DMS53 (cell line): ENCODE results near the gene NTMT1.
"Not testable (repeated sequence)": the region's sequence is repeated elsewhere in the genome, so short reads cannot be mapped to it uniquely, and the experiment has no call there.

Experiments
- DNase-seq: peaks from one replicate; lab custom pipeline; 2025; lab: John Stamatoyannopoulos, UW

Gene NTMT1

DNA sequence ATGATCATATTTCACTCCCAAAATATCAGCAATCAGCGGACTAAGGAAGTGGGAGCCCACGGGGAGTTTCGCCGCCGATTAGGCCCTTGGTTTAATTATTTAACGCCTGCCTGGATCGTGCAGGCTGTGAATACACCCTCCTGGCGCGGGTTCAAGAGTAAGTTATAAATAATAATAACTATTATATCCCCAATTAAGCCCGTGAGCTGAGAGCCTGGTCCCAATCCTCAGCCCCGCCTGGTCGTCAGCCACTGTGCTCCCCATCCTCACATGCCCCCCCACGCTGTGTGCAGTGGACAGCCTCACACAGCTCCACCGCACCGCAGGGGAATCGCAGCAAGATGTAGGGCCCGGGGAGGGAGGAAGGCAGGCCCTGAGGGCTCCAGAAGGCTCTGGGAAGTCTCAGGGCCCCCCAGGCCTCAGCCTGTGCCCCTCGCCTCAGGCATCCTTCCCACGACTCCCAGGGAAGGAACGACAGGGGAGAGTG, 28.6 kb downstream of the NTMT1 start:
- DNase-seq = no peak

DNA sequence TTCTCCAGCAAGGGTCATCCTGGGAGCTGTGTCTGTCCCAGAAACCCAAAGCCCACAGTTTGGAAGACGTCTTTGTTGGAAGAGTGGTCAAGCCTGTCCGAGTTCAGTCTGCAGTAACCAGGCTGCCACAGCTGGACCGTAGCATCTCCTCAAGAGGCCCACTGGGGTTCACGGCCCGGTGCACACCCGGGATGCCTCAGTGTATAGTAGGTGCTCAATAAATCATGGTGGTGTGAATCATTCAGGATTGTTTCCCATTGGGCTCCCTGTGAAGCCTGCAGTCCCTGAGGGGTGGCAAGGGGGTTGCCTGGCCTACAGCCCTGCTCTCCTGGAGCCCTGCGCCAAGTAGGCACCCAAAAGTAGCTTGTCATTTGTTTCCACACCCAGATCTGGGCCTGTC, 29.2 kb downstream of the NTMT1 start:
- no peak for DNase-seq

DNA sequence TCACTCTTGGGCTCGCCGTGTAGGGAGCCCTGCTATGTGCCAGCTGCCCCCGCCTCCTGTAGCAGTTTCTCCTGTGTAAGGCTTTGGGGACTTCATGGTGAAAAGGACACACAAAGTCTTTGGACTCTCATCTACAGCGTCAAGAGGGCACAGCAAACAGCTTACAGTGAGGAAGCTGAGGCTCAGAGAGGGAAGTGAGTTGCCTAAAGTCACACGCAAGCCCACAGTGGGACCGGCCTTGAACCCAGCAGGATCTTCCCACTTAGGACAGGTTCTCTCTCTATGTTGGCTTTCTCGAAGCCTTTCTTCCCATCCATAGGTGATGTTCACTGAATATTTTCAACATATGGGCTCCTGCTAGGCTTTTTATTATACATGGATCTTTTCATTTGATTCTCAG, 29.7 kb downstream of the NTMT1 start:
- DNase-seq = no peak

DNA sequence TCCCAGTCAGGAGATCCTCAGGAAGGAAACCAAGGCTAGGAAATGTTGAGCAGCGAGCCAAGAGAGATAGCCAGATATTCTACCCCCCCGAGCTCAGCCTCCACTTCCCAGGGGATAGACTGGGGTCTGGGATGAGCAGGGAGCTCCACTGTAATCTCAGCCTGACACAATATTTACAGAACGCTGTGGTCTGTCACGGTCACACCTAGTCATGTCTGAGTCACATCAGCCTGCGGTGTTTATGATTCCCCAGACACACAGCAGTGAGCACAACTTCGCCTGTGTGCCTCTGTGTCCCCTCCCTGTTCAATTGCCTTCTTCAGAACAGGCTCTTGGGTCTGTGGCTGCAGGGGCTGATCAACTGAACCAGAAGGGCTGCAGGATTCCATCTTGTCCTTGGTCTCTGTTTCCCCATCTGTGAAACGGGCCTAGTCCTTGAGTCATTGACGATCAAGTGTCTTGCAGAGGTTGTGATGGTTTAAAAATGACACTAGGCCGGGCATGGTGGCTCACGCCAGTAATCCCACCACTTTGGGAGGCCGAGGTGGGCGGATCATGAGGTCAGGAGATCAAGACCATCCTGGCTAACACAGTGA, 30.9 kb downstream of the NTMT1 start:
- DNase-seq = peak; percentile 78

DNA sequence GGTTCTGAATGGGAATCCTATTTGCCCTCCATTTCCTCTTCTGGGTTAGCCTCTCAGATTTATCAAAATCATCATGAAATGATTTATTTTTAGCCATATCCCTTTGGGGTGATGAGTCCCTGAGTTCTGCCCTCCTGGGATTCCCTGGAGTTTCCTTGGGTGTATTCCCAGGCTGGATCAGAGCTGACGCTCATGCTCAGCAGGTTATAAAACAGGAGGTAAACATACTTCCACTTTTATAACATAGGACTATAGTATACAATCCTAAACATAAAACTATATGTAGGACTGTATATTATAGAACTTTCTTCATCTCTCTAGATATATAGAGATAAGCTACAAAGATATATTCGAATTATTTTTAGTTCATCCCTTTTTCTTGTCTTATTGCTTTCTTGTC, 35.1 kb downstream of the NTMT1 start:
- DNase-seq = no peak

DNA sequence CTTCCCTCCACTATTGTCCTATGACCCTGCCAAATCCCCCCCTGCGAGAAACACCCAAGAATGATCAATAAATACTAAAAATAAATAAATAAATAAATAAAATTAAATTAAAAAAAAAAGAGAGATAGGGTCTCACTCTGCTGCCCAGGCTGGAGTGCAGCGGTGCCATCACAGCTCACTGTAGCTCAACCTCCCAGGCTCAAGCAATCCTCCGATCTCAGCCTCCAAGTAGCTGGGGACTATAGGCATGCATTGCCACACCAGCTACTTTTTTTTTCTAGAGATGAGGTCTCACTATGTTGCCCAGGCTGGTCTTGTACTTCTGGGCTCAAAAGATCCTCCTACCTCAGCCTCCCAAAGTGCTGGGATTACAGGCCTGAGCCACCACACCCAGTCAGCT, 36.3 kb downstream of the NTMT1 start:
- DNase-seq = not testable (repeated sequence)

DNA sequence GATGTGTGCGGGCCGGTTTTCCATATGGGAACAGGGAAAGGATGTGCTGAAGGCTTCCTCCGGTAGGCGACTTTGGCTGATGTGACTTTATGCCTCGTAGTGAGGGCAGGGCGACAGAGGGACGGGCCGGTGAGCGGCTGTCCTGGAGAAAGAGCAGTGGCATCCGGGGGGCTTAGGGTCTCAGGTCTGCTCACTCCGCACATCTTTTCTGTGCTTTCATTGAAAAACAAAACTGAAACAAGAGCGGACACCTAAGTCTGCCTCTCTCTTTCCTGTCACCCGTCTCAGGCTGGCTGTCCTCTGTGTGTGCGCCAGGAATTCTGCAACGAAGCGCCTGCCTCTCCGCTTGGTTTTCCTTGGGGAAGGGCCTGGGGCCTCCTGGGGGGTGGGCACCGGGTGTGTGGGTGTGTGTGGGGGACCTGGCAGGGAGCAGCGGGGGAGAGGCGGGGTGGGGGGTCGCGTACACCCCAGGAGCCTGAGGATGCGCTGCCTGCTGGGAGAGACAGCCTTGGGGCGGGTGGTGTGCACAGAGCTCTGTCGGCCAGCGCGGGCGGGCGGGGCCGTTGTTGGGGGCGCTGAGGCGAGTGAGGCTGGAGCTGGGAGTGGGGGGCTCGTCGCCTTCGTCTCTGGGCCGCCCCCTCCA, 38.9 kb downstream of the NTMT1 start:
- DNase-seq = peak; percentile 28

DNA sequence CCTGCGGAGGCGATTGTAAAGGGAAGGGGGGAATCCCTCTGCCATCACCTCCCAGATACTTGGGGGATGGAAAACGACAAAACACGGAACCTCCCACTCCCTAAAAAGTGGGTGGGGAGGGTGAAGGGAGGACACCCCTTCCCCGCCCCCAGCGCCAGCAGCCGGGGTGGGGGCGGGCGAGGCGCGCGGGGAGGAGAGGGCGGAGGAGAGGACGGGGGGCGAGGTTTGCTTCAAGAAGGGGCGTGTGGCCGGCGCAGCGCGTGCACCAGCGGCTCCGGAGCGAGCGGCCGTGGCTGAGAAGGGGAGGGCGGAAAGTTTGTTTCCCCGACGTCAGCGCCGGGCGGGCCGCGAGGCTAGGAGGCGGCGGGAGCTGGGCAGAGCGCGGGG, 39.4 kb downstream of the NTMT1 start, which contains the start of gene PRRX2:
PRRX2 (plus strand) TSS at position 259 of the 387 bp plus-strand sequence. CDS start 221 bp downstream, outside the sequence.
- DNase-seq = peak; percentile 30

DNA sequence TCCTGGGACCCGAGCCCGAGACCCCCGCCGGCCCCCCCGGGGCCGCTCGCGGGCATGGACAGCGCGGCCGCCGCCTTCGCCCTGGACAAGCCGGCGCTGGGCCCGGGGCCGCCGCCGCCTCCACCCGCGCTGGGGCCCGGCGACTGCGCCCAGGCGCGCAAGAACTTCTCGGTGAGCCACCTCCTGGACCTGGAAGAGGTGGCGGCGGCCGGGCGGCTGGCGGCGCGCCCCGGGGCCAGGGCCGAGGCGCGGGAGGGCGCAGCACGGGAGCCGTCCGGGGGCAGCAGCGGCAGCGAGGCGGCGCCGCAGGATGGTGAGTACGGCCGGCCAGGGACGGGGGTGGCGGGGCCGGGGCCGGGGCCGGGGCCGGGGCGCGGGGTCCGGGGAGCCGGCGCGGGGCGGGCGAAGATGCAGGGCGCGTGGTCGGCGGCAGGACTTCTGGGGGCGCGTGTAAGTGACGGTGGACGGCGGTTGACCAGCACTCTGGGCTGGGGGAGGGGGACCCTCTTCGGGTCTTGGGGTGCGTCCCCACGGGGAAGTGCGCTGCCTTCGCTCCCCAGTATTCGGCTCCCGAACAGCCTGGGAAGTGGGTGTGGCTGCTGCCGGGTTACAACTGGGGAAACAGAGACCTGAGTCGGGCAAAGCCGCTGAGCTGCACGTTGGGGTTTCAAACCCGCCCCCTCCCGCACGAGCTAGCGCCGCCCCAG, 40.0 kb downstream of the NTMT1 start:
- DNase-seq = no peak

DNA sequence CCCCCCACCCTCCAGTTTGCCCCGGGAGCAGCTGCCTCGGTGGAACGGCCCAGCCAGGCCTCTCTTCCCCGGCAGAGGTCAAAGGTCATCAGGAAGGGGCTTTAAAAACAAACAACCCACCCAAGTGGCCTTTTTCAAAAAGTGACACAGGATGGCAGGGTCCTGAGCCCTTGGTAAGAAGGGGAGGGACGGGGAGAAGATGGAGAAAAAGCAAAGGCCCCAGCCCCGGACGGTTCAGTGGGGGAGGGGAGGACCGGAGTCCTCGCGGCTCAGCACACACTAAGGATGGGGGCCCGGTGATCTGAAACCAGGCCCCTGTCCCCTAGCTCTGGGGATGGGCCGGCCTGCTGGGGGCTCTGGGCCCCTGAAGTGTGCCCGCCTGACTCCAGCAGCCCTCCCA, 40.6 kb downstream of the NTMT1 start:
- DNase-seq = no peak

DNA sequence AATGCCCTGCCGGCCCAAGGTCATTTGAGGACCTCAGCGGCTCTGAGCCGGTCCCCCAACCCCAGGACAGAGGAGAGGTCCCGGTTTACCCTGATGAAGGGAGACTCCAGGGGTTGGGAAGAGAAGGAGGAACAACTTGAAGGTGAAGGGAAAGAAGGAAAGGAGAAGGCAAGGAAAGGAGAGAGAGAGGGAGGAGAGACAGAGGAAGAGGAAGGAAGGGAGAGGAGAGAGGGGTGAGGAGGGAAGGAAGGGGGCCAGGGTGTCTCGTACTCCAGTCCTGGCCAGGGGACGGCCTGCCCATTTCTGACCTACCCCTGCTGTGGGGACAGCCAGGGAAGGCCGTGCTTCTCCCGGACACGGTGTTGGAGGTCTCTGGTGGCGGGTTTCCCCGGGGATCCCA, 41.4 kb downstream of the NTMT1 start:
- no peak for DNase-seq

DNA sequence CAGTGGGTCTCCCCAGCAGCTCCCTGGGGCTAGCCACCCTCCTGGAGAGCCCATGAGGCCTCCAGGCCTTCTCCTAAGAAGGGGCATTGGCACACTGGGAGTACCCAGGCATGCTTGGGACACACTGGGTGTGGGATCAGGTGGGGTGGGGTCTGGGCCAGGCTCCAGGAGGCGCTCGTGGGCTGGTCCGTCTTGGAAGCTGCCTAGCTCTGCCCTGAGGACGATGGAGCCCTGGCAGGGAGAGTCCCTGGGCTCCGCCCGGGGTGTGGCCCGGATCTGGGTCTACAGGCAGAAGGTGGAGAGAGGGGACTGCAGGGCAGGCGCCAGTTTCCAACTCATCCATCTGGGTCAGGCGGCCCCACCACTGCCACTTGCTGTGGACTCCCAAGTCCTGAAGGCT, 41.9 kb downstream of the NTMT1 start:
- no peak for DNase-seq

DNA sequence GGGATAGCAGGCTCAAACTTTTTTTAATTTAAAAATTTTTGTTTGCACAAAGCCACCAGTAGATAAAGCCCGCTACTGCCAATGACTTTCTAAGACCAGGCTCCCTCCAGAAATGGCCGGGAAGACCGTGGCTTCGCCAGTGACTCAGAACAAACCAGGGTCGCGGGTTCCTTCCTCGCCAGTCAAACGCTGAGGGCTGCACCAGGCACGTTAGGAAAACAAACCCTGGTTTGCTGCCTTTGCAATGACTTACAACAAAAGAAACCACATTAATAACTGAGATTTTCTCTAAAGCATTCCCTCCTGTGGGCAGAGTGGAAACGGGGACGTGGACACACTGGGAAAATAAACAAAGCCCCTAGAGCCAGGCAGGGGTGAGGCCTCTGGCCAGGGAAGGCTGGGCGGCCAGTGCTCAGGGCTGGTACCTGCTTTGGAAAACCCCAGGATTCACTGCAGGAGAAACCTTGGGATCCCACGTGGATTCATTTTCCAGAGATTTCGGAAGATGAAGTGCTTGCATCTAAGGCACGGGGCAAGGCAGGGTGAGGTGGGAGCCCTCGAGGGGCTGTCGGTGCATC, 43.3 kb downstream of the NTMT1 start:
- DNase-seq = no peak

DNA sequence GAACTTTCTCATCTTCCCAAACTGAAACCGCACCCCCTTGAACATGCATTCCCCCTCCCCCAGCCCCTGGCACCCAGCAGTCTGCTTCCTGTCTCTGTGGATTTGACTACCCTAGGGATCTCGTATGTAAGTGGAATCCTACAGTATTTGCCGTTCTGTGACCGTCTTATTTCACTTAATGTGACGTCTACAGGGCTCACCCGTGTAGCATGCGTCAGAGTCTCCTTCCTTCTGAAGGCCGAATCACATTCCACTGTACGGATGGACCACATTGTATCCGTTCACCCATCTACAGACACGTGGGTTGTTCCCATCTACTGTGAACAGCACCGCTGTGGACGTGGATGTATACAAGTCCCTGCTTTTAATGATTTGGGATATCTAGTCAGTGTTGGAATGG, 44.0 kb downstream of the NTMT1 start:
- DNase-seq = no peak

DNA sequence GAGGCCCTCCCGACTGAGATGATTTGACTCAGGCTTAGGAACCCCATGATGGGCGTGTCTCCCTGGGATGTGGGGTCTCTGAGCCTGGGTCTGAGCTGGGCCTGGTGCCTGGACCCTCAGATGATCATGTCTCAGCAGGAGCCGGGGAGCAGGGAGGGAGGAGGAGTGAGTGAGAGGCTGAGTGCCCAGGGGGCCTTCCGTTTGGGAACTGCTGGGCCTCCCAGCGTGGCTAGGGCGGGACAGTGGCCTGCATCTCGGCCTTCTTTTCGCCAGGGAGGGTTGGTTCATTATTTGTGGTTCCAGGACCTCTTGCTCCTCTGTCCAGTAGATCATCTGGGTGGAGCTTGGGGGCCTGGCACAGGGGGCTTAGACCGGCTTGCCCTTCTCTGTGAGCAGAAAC, 45.1 kb downstream of the NTMT1 start:
- no peak for DNase-seq

DNA sequence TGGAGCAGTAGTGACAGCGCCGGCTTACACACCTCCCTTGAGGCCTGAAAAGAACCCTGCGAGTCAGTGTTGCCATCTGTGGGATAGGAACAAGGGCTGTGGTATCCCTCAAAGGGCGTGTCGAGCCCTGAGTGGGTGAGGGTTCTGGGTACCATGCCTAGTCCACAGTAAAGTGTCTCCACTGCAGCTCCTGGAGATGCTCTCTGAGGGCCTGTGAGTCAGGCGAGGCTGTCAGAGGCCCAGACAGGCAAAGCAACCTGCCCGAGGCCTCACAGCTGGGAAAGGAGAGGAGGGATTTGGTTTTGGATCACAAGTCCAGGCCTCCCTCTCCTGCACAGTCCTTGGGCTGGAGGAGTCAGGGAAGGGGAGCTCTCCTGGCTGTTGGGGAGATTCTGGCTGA, 45.6 kb downstream of the NTMT1 start:
- DNase-seq = no peak

DNA sequence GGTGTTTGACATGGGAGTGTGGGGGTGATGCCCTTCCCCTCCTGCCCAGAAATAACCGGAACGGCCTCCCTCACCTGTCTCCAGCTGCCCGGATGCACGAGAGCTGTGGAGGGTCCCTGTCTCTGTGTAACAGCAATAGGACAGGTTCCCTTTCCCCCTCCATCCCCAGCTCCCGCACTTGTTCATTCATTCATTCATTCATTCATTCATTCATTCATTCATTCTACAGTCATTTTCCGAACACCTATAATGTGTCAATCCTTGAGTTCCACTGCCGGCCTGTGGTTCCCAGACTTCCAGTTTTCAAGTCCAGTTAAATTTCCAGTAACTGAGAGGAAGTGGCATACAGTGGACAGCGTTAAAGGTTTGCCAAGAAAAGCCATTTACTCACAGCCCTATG, 46.7 kb downstream of the NTMT1 start:
- no peak for DNase-seq

DNA sequence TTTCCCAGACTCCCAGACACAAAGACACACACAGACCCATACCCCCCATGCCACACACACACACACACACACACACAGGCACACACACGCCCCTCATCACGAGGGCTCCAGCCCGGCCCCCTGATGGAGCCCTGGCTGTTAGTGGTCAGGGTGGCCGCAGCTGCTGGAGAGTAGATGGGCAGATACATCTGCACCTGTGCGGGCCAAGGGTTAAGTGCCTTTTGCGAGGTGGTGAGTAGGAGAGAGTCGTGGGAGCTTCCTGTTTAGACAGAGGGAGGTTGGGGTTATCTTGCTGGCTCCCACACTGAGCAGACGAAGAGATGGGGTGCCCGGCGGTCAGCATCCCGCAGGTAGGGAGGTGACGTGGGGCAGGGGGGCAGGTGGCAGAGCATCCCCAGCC, 47.6 kb downstream of the NTMT1 start:
- peak; percentile 20 for DNase-seq

DNA sequence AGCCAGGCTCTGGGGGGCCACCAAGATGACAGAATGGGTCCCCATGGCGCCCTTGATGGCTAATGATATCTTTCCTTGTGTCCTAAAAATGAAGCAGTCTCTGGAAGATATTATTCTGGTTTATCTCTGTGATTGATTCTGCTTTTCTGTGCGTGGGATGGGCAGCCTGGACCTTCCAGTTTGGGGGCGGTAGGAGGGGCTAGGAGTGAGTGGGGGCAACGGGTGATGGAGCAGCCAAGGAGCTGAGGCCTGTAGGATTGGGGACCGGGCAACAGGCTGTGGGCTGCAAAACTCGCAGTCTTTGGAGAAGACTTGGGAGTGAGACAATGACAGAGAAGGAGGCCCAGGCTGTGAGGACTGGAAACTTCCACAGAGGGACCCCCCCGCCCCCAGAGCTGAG, 48.3 kb downstream of the NTMT1 start:
- no peak for DNase-seq

DNA sequence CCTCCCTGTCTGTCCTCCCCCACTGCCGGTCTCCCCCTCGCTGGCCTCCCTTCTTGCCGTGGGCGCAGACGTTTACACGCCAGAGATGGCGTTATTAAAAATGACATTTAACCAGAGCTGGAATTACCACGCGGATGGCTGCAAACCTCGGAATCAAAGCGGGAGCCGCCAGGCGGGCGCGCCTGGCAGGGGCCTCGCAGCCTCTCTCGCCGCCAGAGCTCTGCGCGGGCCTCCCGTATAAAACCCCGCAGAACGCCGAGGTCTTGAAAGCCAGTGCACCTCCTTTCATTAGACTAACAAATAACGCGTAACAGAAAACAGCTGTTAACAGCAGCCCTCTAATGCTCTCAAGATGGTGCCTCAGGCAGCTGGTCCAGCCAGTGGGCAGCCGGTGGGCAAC, 49.7 kb downstream of the NTMT1 start:
- no peak for DNase-seq

DNA sequence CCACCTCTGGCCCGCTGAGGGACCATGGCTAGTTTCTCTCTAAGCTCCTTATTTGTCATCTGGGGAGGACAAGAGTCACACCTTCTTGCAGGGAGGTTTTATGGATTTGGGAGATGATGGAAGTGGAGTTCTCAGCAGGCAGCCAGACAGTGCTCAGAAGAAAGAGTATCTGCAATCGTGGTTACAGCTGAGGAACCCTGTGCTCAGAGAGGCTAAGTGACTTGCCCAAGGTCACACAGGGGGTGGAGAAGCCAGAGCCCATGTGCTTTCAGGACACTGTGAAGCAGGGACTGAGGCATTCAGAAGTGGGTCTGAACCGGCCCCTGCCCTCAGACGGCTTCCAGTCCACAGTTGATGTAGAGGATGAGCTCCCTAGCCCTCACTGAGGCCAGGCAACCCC, 50.3 kb downstream of the NTMT1 start:
- no peak for DNase-seq

DNA sequence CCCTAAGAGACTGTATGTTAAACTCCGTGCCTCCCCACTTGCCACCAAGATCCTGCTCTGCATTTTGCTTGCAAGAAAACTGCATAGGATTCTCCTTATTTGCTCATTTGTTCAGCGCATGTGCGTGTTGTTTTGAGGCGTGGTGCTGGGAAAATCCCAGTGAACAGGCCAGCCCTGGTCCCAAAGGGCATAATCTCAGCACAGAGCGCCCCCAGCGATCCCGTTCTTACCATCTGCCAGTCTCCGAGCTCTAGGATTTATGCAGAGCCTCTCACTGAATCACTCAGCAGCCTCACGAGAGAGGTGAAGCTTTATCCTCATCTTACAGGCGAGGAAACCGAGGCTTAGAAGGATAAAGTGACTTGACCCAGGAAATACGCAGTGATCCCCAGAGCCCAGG, 51.0 kb downstream of the NTMT1 start:
- DNase-seq = peak; percentile 47

DNA sequence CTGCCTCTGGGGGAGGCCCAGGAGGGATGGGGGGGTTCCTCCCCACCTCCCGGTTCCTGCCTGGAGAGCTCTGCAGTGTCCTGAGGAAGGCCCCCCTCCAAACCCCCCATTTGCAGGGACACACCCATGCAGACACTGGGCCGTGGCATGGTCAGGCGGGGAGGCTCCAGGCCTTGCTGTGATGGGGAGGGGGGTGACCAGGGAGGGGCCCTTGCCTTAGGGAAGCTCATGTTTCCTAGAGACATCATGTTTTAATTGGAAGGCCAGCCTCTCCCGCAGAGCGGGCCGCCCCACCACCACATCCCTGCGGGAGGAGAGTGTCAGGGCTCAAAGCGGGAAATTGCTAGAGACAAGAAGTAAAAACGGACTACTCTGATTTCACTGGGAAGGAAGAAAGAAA, 51.5 kb downstream of the NTMT1 start:
- DNase-seq = no peak
